H1 (cell line): ENCODE results near the gene ZNF691. TPM values are rescaled to one million over a fixed set of nuclear protein-coding genes. Genes with fewer than 3 reads are reported as not detected.

Experiments used
- HDAC6 ChIP-seq: IDR thresholded peaks from one replicate; pipeline ENCODE4 v1.7.1; 2012; ENCODE audit warnings: low read depth, mild to moderate bottlenecking, inconsistent platforms, low read length, moderate library complexity
- KDM5A ChIP-seq: fragments of 200-600 bp; IDR thresholded peaks from 2 replicates; pipeline ENCODE4 v1.7.1; 2012; ENCODE audit warnings: mild to moderate bottlenecking, low read length, inconsistent platforms, mixed read lengths
- polyA plus RNA-seq, 7 experiments: library from polyadenylated mRNA; depleted of rRNA in 3 of 7; stranded (reverse) in 5 of 7; unstranded in 2 of 7; fragments of >200 nt in 5 of 7; fragments of 200-250 nt in 2 of 7; gene quantifications; 1 replicate in 5 of 7; 2 replicates in 1 of 7; 4 replicates in 1 of 7; pipeline versions ENCODE4 v1.2.1 to v1.2.3, GENCODE V29; 2011 to 2013; ENCODE audit warnings: missing spikeins in 2 of 7, mixed read lengths in 2 of 7
- total RNA-seq: library from RNA; stranded (reverse); fragmentation: NEBNext Ultra II Directional; extraction: Animal tissue kit (Norgen Biotek cat#: 25700); gene quantifications from 2 replicates; pipeline ENCODE4 v1.2.1, GENCODE V29; 2021
- TF ChIP-seq, protein P1 (sequence below), 3 experiments: IDR thresholded peaks; 1 replicate in 2 of 3; 2 replicates in 1 of 3; pipeline versions ENCODE4 v1.5.1 to v1.6.1; 2011; ENCODE audit warnings: low read length in 3 of 3, mild to moderate bottlenecking in 3 of 3, inconsistent platforms in 2 of 3, low read depth in 1 of 3, moderate library complexity in 1 of 3; ENCODE audit not compliant: insufficient read depth in 1 of 3; ENCODE audit errors: control extremely low read depth in 1 of 3

The ZNF691 gene
- total and polyA plus RNA-seq, 2 of the 8 experiments (the other 6 are each of a cell fraction or from before 2014, with no cell fraction given), result 19.5 TPM

GRCh38 chr1:42830631-42831030 is 15.8 kb upstream of the ZNF691 start (continued):
- TF ChIP-seq KDM5A (no peak), HDAC6 (no peak)
- TF ChIP-seq, protein P1, sequence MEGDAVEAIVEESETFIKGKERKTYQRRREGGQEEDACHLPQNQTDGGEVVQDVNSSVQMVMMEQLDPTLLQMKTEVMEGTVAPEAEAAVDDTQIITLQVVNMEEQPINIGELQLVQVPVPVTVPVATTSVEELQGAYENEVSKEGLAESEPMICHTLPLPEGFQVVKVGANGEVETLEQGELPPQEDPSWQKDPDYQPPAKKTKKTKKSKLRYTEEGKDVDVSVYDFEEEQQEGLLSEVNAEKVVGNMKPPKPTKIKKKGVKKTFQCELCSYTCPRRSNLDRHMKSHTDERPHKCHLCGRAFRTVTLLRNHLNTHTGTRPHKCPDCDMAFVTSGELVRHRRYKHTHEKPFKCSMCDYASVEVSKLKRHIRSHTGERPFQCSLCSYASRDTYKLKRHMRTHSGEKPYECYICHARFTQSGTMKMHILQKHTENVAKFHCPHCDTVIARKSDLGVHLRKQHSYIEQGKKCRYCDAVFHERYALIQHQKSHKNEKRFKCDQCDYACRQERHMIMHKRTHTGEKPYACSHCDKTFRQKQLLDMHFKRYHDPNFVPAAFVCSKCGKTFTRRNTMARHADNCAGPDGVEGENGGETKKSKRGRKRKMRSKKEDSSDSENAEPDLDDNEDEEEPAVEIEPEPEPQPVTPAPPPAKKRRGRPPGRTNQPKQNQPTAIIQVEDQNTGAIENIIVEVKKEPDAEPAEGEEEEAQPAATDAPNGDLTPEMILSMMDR (IDR thresholded peaks at IDR 0.05; ENCODE audit: control extremely low read depth in 1 of 3, insufficient read depth in 1 of 3, low read depth in 1 of 3, low read length in 3 of 3), result peak; percentile 18 to 51 (median 41); a peak in 3 of 4 replicates
